ENCODE results near the gene SAMHD1.
"Not testable (repeated sequence)": the region's sequence is repeated elsewhere in the genome, so short reads cannot be mapped to it uniquely, and the experiment has no call there.

Gene SAMHD1

GRCh38 chr20:36856691-36857635, 94.5 kb downstream of the SAMHD1 start:
- DNase-seq (ENCODE audit: low read depth in 2 of 3, low spot score in 2 of 3) = no peak

- no peak for DNase-seq (ENCODE audit: low read depth in 2 of 3, low spot score in 2 of 3)
Measured at GRCh38 chr20:36856195-36856594, 95.3 kb downstream of the SAMHD1 start.

GRCh38 chr20:36855241-36855657, 96.3 kb downstream of the SAMHD1 start:
- DNase-seq (ENCODE audit: low read depth in 2 of 3, low spot score in 2 of 3) = no peak

GRCh38 chr20:36854348-36855240, 96.9 kb downstream of the SAMHD1 start:
- DNase-seq (ENCODE audit: low read depth in 2 of 3, low spot score in 2 of 3) = no peak

- no peak for DNase-seq (ENCODE audit: low read depth in 2 of 3, low spot score in 2 of 3)
Measured at GRCh38 chr20:36852187-36852586, 99.3 kb downstream of the SAMHD1 start.

- no peak for DNase-seq (ENCODE audit: low read depth in 2 of 3, low spot score in 2 of 3)
Measured at GRCh38 chr20:36851490-36851889, 100.0 kb downstream of the SAMHD1 start.

GRCh38 chr20:36850759-36851158, 100.7 kb downstream of the SAMHD1 start:
- no peak for DNase-seq (ENCODE audit: low read depth in 2 of 3, low spot score in 2 of 3)

GRCh38 chr20:36849333-36850065, 102.0 kb downstream of the SAMHD1 start:
- DNase-seq (ENCODE audit: low read depth in 2 of 3, low spot score in 2 of 3) = no peak

- DNase-seq (ENCODE audit: low read depth in 2 of 3, low spot score in 2 of 3) = no peak
Measured at GRCh38 chr20:36848677-36849076, 102.8 kb downstream of the SAMHD1 start.

- no peak for DNase-seq (ENCODE audit: low read depth in 2 of 3, low spot score in 2 of 3)
Measured at GRCh38 chr20:36848078-36848660, 103.3 kb downstream of the SAMHD1 start.

GRCh38 chr20:36847710-36848040, 103.8 kb downstream of the SAMHD1 start:
- DNase-seq (ENCODE audit: low read depth in 2 of 3, low spot score in 2 of 3) = no peak

GRCh38 chr20:36847009-36847709, 104.3 kb downstream of the SAMHD1 start:
- DNase-seq (ENCODE audit: low read depth in 2 of 3, low spot score in 2 of 3) = no peak

GRCh38 chr20:36845288-36845971, 106.1 kb downstream of the SAMHD1 start:
- DNase-seq (ENCODE audit: low read depth in 2 of 3, low spot score in 2 of 3) = no peak

- DNase-seq (ENCODE audit: low read depth in 2 of 3, low spot score in 2 of 3) = not testable (repeated sequence)
Measured at GRCh38 chr20:36841030-36841429, 110.5 kb downstream of the SAMHD1 start.
